ENCODE measurements around the gene ARSA.

ARSA gene

DNA sequence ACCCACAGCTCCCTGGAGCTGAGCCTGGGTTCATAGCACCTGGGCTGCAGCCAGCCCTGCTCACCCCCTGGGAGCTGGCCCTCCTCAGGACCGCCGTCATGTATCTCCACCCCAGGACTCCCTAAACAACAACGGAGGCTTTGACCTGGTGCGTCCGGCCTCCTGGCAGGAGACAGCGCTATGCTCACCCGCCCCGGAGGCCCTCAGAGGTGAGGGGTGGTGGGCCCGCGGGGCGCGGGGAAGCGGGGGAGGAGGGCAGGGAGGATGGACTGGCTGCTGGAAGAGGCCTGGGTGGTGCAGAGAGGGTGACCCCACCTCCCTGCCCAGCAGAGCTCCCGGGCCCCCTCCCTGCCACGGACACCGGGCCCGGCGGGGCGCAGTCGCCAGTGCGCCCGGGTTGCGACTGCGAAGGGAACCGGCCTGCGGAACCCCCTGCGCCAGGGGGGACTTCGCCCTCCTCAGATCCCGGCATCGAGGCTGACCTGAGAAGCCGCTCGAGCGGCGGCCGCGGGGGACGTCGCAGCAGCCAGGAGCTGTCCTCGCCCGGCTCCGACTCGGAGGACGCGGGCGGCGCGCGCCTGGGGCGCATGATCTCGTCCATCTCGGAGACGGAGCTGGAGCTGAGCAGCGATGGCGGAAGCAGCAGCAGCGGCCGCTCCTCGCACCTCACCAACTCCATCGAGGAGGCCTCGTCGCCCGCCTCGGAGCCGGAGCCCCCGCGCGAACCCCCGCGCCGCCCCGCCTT, 24.3 kb downstream of the ARSA start:
- no peak for DNase-seq

DNA sequence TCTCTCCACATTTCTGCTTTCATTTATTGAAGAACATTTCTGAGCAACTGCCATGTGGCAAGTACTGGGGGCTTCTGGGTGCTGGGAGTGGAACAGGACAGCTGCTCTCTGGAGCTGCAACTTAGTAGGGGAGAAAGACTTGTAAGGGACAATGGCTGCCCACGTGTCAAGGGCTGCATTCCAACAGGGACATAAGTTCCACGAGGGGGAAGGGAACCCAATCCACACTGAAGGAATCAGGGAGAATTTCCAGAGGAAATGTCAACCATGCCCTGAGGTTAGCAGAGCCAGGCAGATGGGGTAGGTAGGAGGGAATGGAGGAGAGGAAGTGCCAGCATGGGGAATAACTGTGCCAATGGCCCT, 25.6 kb downstream of the ARSA start:
- DNase-seq = no peak

DNA sequence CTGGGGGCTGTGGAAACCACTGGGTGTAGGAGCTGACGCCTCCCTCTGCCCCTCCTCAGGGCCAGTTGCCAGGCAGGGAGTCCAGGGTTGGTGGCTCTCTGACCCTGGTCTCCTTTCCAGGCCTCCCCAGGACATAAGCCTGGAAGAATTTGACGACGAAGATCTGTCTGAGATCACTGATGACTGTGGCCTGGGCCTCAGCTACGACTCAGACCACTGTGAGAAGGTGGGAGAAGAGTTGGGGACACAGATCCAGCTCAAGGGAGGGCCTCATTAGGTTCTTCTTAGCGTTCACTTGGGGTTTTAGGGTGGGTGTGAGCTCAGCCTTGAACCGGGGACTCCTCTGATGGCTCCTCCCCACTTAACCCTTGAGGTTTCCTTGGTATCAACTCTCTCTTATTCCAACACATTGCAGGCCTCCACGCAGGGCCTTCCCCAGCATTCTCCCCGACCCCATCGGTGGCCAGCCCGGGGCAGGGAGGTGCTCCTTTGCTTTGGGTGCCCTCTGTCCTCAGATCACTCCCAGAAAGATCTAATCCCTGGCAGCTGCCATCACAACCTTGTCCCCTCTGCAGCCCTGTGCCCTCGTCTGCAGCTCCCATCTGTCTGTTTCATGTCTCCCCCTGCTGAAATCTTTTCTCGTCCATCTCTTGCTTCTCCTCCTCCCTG, 26.1 kb downstream of the ARSA start:
- DNase-seq = no peak

DNA sequence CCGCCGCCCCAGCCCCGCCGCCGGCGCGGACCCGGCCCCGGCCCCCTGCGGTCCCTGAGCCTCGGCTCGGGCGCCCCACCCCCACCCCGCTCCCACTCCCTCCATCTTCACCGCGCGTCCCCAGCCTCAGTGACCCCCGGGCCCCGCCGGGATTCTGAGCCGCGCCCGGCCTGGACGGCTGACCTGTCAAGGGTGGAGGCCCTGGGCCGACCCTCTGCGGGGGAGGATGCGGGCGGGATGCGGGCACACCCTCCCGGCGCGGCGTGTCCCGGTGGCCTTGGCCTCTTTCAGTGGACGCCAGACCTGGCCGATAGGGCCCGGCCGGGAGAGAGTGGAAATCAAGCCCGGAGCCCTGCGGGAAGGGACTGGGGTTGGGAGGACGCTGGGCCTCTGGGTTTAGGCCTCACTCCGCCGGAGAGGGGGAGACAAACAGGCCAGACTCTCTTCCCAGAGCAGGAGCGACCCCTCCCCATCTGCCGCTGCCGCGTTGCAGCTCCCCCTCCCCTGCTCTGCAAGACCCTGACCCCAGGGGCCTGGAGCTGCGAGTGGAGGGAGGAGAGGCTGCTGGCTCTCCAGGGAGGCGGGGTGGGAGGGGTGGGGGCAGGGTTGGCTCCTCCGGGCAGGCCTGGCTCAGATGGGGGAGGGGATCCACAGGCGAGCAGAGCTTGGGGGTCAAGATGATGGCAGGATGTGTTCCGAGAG, 26.8 kb downstream of the ARSA start:
- no peak for DNase-seq

DNA sequence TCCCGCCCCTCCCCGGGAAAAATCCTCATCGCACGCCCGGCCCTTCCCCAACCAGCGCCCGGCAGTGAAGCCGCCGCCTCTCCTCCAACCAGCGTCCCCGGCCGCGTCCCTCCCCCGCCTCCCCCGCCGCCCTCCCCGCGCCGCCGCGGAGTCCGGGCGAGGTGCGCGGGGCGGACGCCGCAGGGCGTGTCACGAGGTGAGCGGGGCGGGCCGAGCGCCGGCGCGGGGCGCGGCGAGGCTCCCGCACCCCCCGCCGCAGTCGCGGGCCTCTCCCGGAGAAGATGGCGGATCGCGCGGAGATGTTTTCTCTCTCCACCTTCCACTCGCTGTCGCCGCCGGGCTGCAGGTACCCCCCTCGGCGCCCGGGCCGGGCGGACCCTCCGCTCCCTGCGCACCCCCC, 27.4 kb downstream of the ARSA start, which contains the start of gene MAPK8IP2:
Gene MAPK8IP2, plus strand, starts transcription at position 256 of the 400 bp plus-strand sequence. Its CDS starts 26 bp downstream, at position 282.
- no peak for DNase-seq

DNA sequence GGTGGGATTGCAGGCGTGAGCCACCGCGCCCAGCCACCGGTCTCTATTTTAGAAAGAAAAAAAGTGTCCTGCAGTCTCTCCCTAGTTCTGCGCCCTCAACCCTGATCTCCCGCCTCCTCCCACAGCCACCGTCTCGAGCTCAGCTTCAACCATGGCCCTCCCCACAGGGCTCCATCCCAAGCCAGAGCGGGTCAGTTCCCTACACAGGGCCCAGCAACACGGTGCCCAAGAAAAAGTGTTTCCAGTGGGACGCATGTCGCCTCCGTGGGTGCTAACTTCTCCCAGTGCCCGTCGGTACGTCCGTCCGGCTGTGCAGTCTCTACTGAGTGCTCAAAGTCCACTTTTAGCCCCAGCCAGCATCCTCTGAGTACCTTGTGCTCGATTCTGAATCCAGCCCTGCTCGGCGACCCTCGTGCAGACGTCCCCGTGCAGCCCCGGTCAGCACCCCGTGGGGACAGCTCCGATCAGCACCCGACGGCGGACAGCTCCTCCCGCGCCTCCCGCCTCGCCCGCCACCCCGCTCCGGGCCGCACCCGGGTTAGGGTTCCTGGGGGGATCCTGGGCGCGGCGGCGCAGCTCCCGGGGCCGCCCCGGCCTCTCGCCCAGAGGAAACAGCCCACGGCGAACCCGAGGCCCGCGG, 28.0 kb downstream of the ARSA start:
- DNase-seq = peak; percentile 18 to 34

DNA sequence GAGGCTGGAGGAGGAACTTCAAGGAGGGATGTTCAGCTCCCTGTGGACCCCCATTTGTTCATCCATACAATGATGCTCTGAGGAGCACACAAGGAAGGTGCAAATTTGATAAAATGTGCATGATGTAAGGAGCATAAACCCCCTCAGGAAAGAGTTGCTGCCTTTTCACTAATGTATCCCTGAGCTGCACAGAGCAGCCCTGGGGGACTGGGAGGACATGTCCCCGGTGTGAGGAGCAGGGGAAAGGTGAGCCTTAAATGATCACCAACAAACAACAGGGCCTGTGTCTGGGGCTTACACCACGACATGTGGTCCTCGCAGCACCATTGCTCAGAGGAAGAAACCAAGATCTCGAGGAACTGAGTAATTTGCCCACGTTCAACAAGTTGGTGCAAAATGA, 30.9 kb downstream of the ARSA start:
- no peak for DNase-seq

DNA sequence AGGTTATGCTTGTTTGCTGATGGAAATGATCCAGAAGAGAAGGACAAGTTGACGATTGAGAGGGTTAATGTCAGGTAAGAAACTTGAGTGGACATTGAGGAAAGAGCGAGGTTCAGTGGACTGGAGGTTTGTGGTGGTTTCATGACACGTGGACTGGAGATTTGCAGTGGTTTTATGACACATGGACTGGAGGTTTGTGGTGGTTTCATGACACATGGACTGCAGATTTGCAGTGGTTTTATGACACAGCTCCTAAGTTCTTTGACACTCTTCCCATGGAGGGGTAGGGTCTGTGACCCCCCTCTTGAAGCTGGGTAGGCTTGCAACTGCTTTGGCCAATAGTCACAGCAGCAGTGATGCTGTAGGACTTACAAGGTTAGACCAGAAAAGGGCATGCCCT, 32.8 kb downstream of the ARSA start:
- no peak for DNase-seq

DNA sequence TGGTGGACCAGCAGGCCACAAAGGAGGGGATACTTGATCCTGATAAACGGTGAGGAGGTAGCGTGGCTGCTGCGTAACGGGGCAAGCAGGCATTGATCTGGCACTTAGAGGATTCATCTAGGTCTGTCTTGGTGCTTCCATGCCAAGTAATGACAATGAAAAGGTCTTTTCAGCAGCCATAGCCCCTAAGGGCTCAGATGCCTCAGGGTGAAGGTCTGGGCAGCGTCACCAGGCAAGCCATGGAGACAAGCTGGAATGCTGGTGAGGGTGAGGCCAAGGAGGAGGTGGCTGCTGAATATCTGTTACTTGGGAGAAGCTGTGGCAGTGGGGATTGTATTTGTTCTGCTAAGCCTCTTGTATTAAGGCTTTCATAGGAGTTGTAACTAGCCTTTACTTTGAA, 40.5 kb downstream of the ARSA start:
- DNase-seq = no peak

DNA sequence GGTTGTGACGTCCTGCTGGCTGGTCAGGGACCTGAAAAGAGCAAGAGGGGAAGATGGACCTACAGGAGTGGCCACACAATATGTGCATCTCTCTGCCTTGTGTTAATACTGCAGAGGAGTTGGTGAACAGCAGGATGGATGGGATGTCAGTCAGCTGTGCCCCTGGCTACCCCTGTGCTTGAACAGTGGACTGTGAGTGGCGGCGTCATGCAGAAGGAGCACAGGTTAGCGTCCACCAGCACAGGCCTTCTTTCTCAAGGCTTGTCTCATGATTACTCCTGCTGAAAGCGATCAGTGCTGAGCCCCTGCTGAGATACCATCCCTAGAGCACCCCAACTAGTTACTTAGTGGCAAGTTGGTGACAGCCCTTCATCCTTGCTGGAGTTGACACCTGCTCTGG, 41.5 kb downstream of the ARSA start:
- DNase-seq = no peak

DNA sequence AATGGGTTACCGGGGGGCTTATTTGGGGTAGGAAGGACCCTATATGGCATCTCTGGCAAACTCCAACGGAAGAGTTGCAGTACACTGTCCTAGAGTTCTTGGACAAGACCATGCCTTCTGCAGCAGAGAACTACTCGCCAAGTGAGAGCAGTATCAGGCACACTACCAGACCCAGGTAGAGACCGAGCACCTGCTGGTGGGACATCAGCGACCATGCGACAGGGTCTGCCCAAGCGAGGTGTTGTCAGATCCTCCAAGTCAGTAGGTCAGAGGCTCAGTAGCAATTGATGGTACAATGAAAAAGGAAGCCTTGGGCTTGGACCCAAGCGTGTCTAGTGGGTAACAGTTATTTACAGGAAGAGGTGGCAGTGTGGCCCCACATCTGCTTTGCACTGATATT, 42.2 kb downstream of the ARSA start:
- DNase-seq = no peak

DNA sequence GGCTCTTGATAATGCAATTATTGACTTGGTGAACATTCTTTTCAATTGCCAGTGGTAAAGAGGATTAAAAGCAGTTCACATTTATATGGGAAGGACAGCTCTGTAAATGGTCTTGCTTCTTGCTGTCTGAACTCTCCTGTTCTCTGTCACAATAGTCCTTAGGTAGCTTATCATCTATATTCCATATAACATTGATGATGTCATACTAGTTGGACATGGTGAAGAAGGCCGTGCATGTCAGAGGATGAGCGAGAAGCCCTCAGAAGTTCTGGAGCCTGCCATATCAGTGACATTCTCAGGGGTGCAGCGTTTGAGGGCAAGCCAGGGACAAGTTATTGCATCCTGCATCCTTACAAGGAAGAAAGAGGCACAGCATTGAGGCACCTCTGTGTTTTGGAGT, 42.7 kb downstream of the ARSA start:
- no peak for DNase-seq

DNA sequence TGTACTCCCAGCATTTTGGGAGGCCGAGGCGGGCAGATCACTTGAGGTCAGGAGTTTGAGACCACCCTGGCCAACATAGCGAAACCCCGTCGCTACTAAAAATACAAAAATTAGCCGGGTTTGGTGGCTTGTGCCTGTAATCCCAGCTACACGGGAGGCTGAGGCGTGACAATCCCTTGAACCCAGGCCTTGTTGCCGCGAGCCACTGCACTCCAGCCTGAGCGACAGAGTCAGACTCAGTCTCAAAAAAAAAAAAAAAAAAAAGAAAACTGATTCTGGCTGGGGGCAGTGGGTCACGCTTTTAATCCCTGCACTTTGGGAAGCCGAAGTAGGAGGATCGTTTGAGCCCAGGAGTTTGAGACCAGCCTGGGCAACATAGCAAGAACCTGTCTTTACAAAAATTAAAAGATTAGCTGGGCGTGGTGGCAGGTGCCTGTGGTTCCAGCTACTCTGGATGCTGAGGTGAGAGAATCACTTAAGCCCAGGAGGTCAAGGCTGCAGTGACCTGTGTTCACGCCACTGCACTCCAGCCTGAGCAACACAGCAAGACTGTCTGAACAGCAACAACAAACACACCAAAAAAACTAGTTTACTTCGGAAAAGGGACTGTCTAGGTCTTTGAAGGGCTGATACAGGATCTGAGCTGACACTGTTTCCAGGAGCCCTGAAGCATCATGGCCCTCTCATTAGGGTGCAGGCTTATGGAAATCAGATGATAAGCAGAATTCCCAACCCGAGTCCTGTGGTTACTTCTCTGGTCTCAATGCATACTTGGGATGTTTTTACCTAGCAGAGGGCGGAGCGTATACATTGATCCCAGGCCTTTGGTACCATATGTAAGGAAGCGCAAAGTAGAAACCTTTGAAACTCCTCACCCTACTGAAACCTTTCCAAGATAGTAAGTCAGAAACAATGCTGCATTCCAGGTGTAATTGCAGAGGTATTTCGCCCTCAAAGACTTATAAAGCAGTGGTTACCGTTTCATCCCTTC, 43.6 kb downstream of the ARSA start:
- no peak for DNase-seq

DNA sequence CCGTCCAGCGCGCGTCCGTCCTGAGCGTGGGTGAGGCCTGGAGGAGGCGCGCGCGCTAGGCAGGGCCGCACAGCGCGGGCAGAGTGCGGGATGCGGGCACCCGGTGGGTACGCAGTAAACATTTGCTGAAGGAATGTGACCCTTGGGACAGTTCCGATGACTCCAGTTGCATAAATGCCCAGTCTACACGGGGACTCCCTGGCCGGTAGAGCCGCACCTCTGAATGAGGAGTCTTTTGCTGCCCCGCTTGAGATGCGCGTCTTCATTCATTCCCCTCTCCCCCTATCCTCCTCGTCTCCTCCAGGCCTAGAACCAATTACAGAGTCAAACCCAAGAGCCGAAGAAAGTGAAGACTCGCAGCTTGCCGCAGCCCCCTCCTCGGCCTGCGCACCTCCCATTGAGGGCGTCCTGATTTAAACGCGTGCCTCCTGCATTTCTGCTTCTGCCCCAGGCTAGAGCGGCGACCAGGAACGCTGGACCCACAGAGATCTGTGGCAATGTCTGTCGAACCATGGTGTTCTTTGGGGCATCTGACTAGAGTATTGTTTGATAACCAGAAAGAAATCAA, 44.6 kb downstream of the ARSA start:
- no peak for DNase-seq

DNA sequence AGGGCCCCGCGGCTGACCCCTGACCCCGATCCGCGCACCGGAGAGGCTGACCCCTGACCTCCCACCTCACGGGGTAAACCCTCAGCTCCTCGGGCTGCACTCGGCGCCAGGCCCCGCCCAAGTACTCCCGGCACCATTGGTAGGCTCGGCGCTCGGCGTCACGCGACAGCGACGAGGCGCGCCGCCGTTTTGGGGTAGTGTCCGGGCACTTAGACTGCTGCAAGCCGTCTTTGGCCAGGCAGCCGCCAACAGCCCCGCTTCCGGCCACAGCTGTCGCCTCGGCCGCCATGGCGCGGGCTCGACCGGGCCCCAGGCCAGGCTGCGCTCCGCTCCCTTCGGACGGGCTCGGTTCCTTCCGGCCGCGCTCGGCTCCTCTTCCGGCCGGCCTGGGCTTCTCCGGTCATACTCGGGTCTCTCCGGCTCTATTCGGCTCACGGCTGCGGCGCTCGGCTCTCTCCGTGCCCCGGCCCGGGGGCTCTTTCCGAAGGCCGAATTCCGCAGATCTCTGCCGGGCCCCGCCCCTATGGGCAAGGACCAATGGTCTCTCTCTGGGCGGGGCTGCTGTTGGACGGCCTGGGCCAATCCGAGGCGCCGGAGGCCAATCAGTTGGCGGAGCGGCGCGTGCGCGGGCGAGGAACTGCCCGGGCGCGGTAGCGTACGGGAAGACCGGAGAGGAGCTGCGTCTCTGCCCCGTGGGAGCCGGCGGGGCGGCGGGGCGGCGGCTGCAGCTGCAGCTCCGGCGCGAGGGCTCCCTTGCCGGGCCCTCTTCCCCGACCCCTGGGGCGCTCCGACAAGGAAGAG, 45.3 kb downstream of the ARSA start, which contains the start of gene CHKB:
Gene CHKB, minus strand, starts transcription at position 357 of the 801 bp plus-strand sequence. Its CDS starts 68 bp downstream, at position 289.
- DNase-seq = peak; percentile 99

DNA sequence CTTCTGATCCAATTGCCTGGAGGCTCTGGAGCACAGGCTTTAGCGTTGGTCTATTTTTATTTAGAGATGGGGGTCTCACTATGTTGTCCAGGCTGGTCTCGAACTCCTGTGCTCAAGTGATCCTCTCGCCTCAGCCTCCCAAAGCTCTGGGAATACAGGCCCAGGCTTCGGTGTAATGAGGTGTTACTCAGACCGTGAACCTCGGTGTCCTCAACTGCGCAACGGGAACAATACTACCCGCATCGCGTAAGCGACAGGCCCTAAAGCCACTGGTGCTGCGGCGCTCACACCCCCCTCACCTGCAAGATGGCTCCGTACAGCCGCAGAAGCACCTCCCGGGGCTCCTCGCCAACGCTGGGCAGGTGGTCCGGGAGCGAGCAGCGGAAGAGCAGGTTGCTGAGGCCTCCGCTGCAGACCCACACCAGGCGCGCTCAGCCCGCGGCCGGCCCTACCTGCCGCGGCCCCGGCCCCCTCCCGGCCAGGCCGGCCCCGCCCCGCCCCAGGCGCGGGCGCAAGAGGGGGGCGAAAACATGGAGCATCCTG, 45.9 kb downstream of the ARSA start:
- peak in 1 of 2 donors; percentile 19 for DNase-seq

DNA sequence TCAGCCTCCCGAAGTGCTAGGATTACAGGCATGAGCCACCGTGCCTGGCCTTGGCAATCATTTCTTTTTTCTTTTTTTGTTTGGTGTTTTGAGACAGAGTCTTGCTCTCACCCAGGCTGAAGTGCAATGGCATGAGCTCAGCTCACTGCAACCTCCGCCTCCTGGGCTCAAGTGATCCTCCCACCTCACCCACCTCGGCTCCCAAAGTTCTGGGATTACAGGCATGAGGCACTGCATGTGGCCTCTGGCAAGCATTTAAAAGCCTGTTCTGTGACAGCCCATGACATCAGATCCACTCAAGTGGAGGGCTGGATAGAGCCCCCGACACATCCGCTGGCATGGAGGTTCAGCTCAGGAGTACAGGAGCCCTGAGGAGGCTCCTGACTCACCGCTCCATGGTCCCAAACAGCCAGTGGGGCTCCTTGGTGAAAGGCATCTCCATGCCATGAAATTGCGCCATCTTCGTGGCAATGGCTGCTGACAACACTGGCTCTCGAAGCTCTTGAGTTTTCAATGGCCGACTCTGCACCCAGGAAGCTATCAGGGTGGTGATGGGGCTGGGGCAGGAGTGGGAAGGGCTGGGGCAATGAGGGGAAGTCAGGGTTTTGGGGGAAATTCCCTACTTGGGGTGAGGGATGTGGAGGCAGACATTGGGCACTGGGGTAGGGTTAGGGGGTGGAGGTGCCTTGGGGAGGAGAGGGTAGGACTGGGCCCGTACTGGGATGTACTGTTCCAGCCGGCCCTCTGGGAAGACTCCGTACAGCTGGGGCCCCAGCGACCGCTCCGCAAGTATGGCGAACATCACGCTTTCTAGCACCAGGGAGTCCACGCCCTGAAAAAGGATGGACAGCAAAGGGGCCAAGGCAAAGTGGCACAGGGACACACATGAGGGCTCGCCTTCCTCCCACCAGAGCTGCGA, 46.7 kb downstream of the ARSA start:
- peak in 1 of 2 donors; percentile 30 for DNase-seq

DNA sequence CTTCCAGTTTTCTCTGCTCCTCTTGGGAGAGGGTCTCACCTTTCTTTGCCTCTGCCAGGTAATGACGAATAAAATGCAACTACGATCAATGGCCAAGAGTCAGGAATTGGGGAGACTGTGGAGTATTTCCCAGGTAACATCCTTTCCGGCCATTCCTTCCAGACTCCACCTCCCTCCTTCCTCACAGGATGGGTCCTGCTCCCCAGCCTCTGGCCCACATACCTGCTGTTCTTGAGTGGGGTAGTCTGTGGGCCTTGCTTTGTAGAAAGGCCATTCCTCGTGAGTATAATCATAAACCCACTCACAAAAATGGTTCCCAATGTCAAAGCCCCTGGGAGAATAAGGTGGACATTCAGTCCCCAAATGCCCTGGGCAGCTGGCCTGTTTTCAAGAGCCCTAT, 48.2 kb downstream of the ARSA start:
- no peak for DNase-seq

DNA sequence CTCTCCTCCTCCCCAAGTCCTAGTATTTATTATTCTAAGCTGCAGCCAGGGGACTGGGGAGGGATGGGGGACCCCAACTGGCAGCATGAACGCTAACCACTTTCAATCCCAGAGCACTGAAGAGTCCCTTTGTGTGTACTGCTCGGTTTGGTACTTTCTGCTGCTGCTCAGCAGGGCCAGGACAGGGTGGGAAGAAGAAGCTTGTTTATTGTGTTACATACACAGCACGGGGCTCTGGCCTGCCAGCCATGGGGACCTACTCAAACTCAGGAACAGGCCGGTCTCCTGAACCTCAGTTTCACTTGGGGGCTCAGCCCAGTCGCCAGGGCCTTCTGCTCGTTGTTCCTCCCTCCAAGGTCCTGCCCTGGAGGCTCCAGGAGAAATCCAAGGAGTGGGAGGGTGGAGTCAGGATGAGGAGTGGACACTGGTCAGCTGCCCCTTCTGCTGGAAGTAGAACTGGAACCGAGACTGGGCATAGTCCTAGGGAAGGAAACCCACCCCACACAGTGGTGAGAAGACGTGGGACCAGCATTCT, 49.1 kb downstream of the ARSA start:
- DNase-seq = no peak

All from inflammatory macrophage (primary cell).